ENCODE data around the gene TMEM179.

GRCh38 chr14:104604458-104605449 lies at the start of gene TMEM179:
- TF ChIP-seq STAT6 (CRISPR knock-in tag; IDR thresholded peaks at IDR 0.05; ENCODE audit: borderline replicate concordance) (no peak), ZNF766 (CRISPR knock-in tag; IDR thresholded peaks at IDR 0.05; ENCODE audit: borderline replicate concordance) (peak; percentile 58; the same call in 1 of the 2 replicates), KAT2B (IDR thresholded peaks at IDR 0.05; ENCODE audit: borderline replicate concordance, low read depth, low read length) (no peak), CTCF (CRISPR knock-in tag; IDR thresholded peaks at IDR 0.05) (no peak), ZNF589 (CRISPR knock-in tag; conservative IDR thresholded peaks at IDR 0.05) (no peak), ARNT (IDR thresholded peaks at IDR 0.05) (no peak)

Data from HepG2 (cell line).